Mucosa of descending colon (tissue), 3 donors: ENCODE data around the gene CPA4. TPM values are rescaled to one million over a fixed set of nuclear protein-coding genes. Genes with fewer than 3 reads are reported as not detected.
"Not testable (repeated sequence)": the region's sequence is repeated elsewhere in the genome, so short reads cannot be mapped to it uniquely, and the experiment has no call there.

Experiments
- ATAC-seq: fragments of 200-7000 bp; cut with Tn5 transposase; one replicate; pipeline ENCODE4 v1.9.1; 2020; ENCODE audit warnings: mild to moderate bottlenecking, moderate library complexity
- DNase-seq, 3 donors: peaks; one replicate each; pipeline ENCODE4 v3.0.0-alpha.2; 2020
- H3K36me3 ChIP-seq: fragments of 200-600 bp; one replicate; pipeline ENCODE4 v1.8.0; 2021; ENCODE audit warnings: low read depth, mild to moderate bottlenecking
- H3K4me1 ChIP-seq: fragments of 200-600 bp; one replicate; pipeline ENCODE4 v1.8.0; 2021; ENCODE audit warnings: low read depth, mild to moderate bottlenecking
- H3K4me3 ChIP-seq: fragments of 200-600 bp; one replicate; pipeline ENCODE4 v1.8.0; 2021; ENCODE audit warnings: mild to moderate bottlenecking
- H3K9me3 ChIP-seq: fragments of 200-600 bp; one replicate; pipeline ENCODE4 v1.8.0; 2021; ENCODE audit warnings: mild to moderate bottlenecking
- CTCF ChIP-seq: fragments of 200-600 bp; IDR thresholded peaks from one replicate; pipeline ENCODE4 v1.8.0; 2022; ENCODE audit warnings: antibody characterized with exemption, mild to moderate bottlenecking
- intact Hi-C, 2 donors: fragments of 100-400 bp; cut with DNase I in 1 of 2; cut with micrococcal nuclease in 1 of 2; formaldehyde crosslinking; loops; one replicate each; pipeline versions ENCODE4 v1.11.0 to v1.11.1; 2022; cut with DNase I, micrococcal nuclease
- long read RNA-seq, 2 donors: library from polyadenylated mRNA; unstranded; transcript quantifications; one replicate each; pipeline ENCODE4 v2.0.0, GENCODE V29; 2019 to 2021
- total RNA-seq, 3 donors: library from RNA; stranded (reverse); fragmentation: NEBNext Ultra II Directional in 2 of 3; extraction: Animal tissue kit (Norgen Biotek cat#: 25700) in 2 of 3; gene quantifications; one replicate each; pipeline versions ENCODE4 v1.2.1 to v1.2.4, GENCODE V29; 2021 to 2023
- donor health status: DM: no; HTN: no; CAD: no; lungs with moderate emphysema.
- donor health status: DM: no; HTN: no; CAD: no.
- donor health status: DM: no; HTN: yes; CAD: no.

The CPA4 gene
- not detected for total RNA-seq
- long read RNA-seq, donor 1 = 0 reads
- long read RNA-seq, donor 2 = 0 reads

GRCh38 chr7:130292682-130293257 is at the start of gene CPA4:
Gene CPA4 (plus strand): TSS chr7:130293161. CDS start chr7:130293181, 20 bp downstream.
- TF ChIP-seq CTCF = no peak
- Histone ChIP-seq H3K4me3 (no peak within 1 kb of the TSS), H3K9me3 (no peaks in the 10 kb centered on the region), H3K36me3 (no peaks in the 10 kb centered on the region), H3K4me1 (no peaks in the 10 kb centered on the region)
- ATAC-seq (no peak), DNase-seq (no peak)
- intact Hi-C loops = no loop called here

- H3K4me3 ChIP-seq, DNase-seq, intact Hi-C loops, H3K36me3 ChIP-seq, ATAC-seq, H3K9me3 ChIP-seq, H3K4me1 ChIP-seq: not testable (repeated sequence)
Observed at GRCh38 chr7:130243486-130243885, 49.5 kb upstream of the CPA4 start.

GRCh38 chr7:130246491-130246890 is 46.5 kb upstream of the CPA4 start:
- intact Hi-C loops = not testable (repeated sequence)

GRCh38 chr7:130248842-130249241 is 44.1 kb upstream of the CPA4 start:
- intact Hi-C loops, H3K36me3 ChIP-seq, DNase-seq, H3K4me1 ChIP-seq, H3K9me3 ChIP-seq, ATAC-seq, H3K4me3 ChIP-seq: not testable (repeated sequence)

More at GRCh38 chr7:130246491-130246890, 46.5 kb upstream of the CPA4 start:
- not testable (repeated sequence) for ATAC-seq, H3K4me3 ChIP-seq, H3K4me1 ChIP-seq, H3K9me3 ChIP-seq, H3K36me3 ChIP-seq, DNase-seq

GRCh38 chr7:130249626-130250025 is 43.3 kb upstream of the CPA4 start:
- ATAC-seq, intact Hi-C loops, H3K36me3 ChIP-seq, DNase-seq, H3K4me1 ChIP-seq, H3K9me3 ChIP-seq, H3K4me3 ChIP-seq: not testable (repeated sequence)

GRCh38 chr7:130254555-130254954 is 38.4 kb upstream of the CPA4 start:
- no peaks in the 10 kb centered on the region for H3K36me3 ChIP-seq
- ATAC-seq = no peak
- peaks cover 31% of the 10 kb centered on the region for H3K9me3 ChIP-seq
- no peak for TF ChIP-seq CTCF
- H3K4me1 ChIP-seq = no peaks in the 10 kb centered on the region
- intact Hi-C loops = no loop called here
- H3K4me3 ChIP-seq = no peak overlapping the region
- DNase-seq = no peak

GRCh38 chr7:130256704-130257103 is 36.3 kb upstream of the CPA4 start:
- Histone ChIP-seq H3K4me3 (no peak overlapping the region), H3K4me1 (no peaks in the 10 kb centered on the region), H3K36me3 (no peaks in the 10 kb centered on the region), H3K9me3 (peaks cover 36% of the 10 kb centered on the region)
- intact Hi-C loops = no loop called here
- ATAC-seq = no peak
- no peak for DNase-seq
- no peak for TF ChIP-seq CTCF
